Thyroid gland (tissue), 4 donors: ENCODE measurements around the gene CMTM8.

ENCODE experiments used
- CTCF ChIP-seq, 6 experiments: fragments of 200-600 bp in 3 of 6; fragments of 450-650 bp in 3 of 6; sonication (generic) in 3 of 6; IDR thresholded peaks; one replicate each; pipeline ENCODE4 v1.5.1; 2016 to 2019; ENCODE audit warnings: antibody characterized with exemption in 6 of 6, mild to moderate bottlenecking in 2 of 6, inconsistent platforms in 1 of 6, moderate library complexity in 1 of 6
- POLR2A ChIP-seq, 2 donors: fragments of 450-650 bp; IDR thresholded peaks; one replicate each; pipeline ENCODE4 v1.6.1; 2017; ENCODE audit warnings: antibody characterized with exemption in 2 of 2, mild to moderate bottlenecking in 2 of 2, moderate library complexity in 1 of 2

GRCh38 chr3:32305361-32305876, 66.9 kb downstream of the CMTM8 start:
- TF ChIP-seq CTCF (IDR thresholded peaks at IDR 0.05) (no peak), POLR2A (IDR thresholded peaks at IDR 0.05) (no peak)
